Liver (tissue), 9 donors: Measurements from ENCODE around the gene ZDHHC6. TPM values are rescaled to one million over a fixed set of nuclear protein-coding genes. Genes with fewer than 3 reads are reported as not detected.

Experiments
- DNase-seq: peaks from one replicate; pipeline ENCODE4 v3.0.0-alpha.2; 2017; ENCODE audit warnings: low spot score
- H3K27ac ChIP-seq, 2 donors: one replicate each; pipeline ENCODE4 v1.7.0; 2013; ENCODE audit warnings: inconsistent platforms in 2 of 2, low read length in 2 of 2, control low read depth in 1 of 2, low read depth in 1 of 2, mild to moderate bottlenecking in 1 of 2
- H3K27me3 ChIP-seq, 4 donors: one replicate each; pipeline versions ENCODE4 v1.6.1 to v1.7.0; 2013; ENCODE audit warnings: low read length in 3 of 4, inconsistent platforms in 1 of 4, mild to moderate bottlenecking in 1 of 4, moderate library complexity in 1 of 4; ENCODE audit not compliant: control insufficient read depth in 4 of 4, insufficient read depth in 4 of 4
- H3K36me3 ChIP-seq, 4 donors: one replicate each; pipeline versions ENCODE4 v1.6.1 to v1.7.0; 2013; ENCODE audit warnings: low read length in 3 of 4, mild to moderate bottlenecking in 3 of 4, low read depth in 1 of 4, moderate library complexity in 1 of 4; ENCODE audit not compliant: control insufficient read depth in 4 of 4, insufficient read depth in 3 of 4
- H3K4me1 ChIP-seq, 4 donors: one replicate each; pipeline versions ENCODE4 v1.6.1 to v1.7.0; 2013; ENCODE audit warnings: low read length in 3 of 4, mild to moderate bottlenecking in 3 of 4, moderate library complexity in 1 of 4; ENCODE audit not compliant: control insufficient read depth in 4 of 4, insufficient read depth in 4 of 4
- H3K4me3 ChIP-seq, 3 donors: one replicate each; pipeline versions ENCODE4 v1.6.1 to v1.7.0; 2013; ENCODE audit warnings: low read length in 3 of 3, control low read depth in 1 of 3, low read depth in 1 of 3, mild to moderate bottlenecking in 1 of 3
- H3K9ac ChIP-seq, 2 donors: one replicate each; pipeline ENCODE4 v1.7.0; 2013; ENCODE audit warnings: low read length in 2 of 2, mild to moderate bottlenecking in 2 of 2, moderate library complexity in 2 of 2, control low read depth in 1 of 2, low read depth in 1 of 2
- H3K9me3 ChIP-seq, 4 donors: one replicate each; pipeline versions ENCODE4 v1.6.1 to v1.7.0; 2013; ENCODE audit warnings: low read length in 3 of 4; ENCODE audit not compliant: control insufficient read depth in 4 of 4
- ATF3 ChIP-seq: IDR thresholded peaks from 2 replicates; pipeline ENCODE4 v1.6.1; 2016; ENCODE audit warnings: antibody characterized with exemption
- CTCF ChIP-seq: fragments of 150-350 bp; IDR thresholded peaks from 2 replicates; pipeline ENCODE4 v1.5.1; 2017; ENCODE audit warnings: improper control_type of control experiment, low read depth, low read length; ENCODE audit not compliant: missing input control
- EGR1 ChIP-seq, 2 donors: IDR thresholded peaks; 2 replicates each; pipeline ENCODE4 v1.6.1; 2016 to 2018; ENCODE audit warnings: antibody characterized with exemption in 2 of 2, low read depth in 2 of 2
- FOXA1 ChIP-seq: IDR thresholded peaks from 2 replicates; pipeline ENCODE4 v1.6.1; 2016; ENCODE audit warnings: antibody characterized with exemption
- FOXA2 ChIP-seq: IDR thresholded peaks from 2 replicates; pipeline ENCODE4 v1.6.1; 2016; ENCODE audit warnings: antibody characterized with exemption
- GABPA ChIP-seq, 2 donors: IDR thresholded peaks in 1 of 2; conservative IDR thresholded peaks in 1 of 2; 2 replicates each; pipeline ENCODE4 v1.6.1; 2016; ENCODE audit warnings: antibody characterized with exemption in 2 of 2, mild to moderate bottlenecking in 1 of 2, moderate library complexity in 1 of 2
- HNF4A ChIP-seq, 2 donors: conservative IDR thresholded peaks; 2 replicates each; pipeline ENCODE4 v1.6.1; 2016; ENCODE audit warnings: antibody characterized with exemption in 2 of 2, mild to moderate bottlenecking in 2 of 2
- HNF4G ChIP-seq: IDR thresholded peaks from 2 replicates; pipeline ENCODE4 v1.6.1; 2016; ENCODE audit warnings: antibody characterized with exemption
- JUND ChIP-seq, 2 donors: IDR thresholded peaks; 2 replicates each; pipeline ENCODE4 v1.6.1; 2016; ENCODE audit warnings: antibody characterized with exemption in 2 of 2
- MAX ChIP-seq: IDR thresholded peaks from 2 replicates; pipeline ENCODE4 v1.6.1; 2016; ENCODE audit warnings: antibody characterized with exemption
- RAD21 ChIP-seq, 2 donors: IDR thresholded peaks; 2 replicates each; pipeline ENCODE4 v1.6.1; 2016; ENCODE audit warnings: antibody characterized with exemption in 2 of 2, mild to moderate bottlenecking in 2 of 2
- REST ChIP-seq: IDR thresholded peaks from 2 replicates; pipeline ENCODE4 v1.6.1; 2016; ENCODE audit warnings: antibody characterized with exemption, mild to moderate bottlenecking
- RXRA ChIP-seq, 2 donors: IDR thresholded peaks; 2 replicates each; pipeline ENCODE4 v1.6.1; 2017 to 2018; ENCODE audit warnings: antibody characterized with exemption in 2 of 2, mild to moderate bottlenecking in 1 of 2
- SP1 ChIP-seq: IDR thresholded peaks from 2 replicates; pipeline ENCODE4 v1.6.1; 2018; ENCODE audit warnings: antibody characterized with exemption, mild to moderate bottlenecking
- TAF1 ChIP-seq: conservative IDR thresholded peaks from 2 replicates; pipeline ENCODE4 v1.6.1; 2016; ENCODE audit warnings: antibody characterized with exemption, mild to moderate bottlenecking
- YY1 ChIP-seq: IDR thresholded peaks from 2 replicates; pipeline ENCODE4 v1.6.1; 2016; ENCODE audit warnings: antibody characterized with exemption, mild to moderate bottlenecking
- ZBTB33 ChIP-seq: IDR thresholded peaks from 2 replicates; pipeline ENCODE4 v1.6.1; 2016; ENCODE audit warnings: antibody characterized with exemption
- WGBS: extraction: QIAGEN DNeasy Blood & Tissue Kit; methylation state at CpG from one replicate; pipeline ENCODE4 v1.1.7; 2013; 5-methylcytosine and 5-hydroxymethylcytosine counted together
- polyA plus RNA-seq, 2 donors: library from polyadenylated mRNA; stranded (reverse) in 1 of 2; unstranded in 1 of 2; fragments of 200-250 nt in 1 of 2; fragments of >200 nt in 1 of 2; fragmentation: Nextera tagmentation in 1 of 2; extraction: Ambion mirVana in 1 of 2; gene quantifications; one replicate each; pipeline versions ENCODE4 v1.2.1 to v1.2.3, GENCODE V29; 2013 to 2015
- total RNA-seq, 2 donors: library from RNA; depleted of rRNA; stranded (reverse); fragments of >200 nt; gene quantifications; one replicate each; pipeline ENCODE4 v1.2.3, GENCODE V29; 2014
- donor health status: healthy.
- donor health status: healthy.
- donor health status: healthy.
- donor health status: healthy.
- donor health status: healthy.

Gene ZDHHC6
- total and polyA plus RNA-seq, 4 donors: 13.2 to 19.4 (median 16.2) TPM

GRCh38 chr10:112446055-112446854 lies 459 bp downstream of the ZDHHC6 start:
- TF ChIP-seq EGR1 (IDR thresholded peaks at IDR 0.05; ENCODE audit: low read depth in 2 of 2): no peak
- no peak for TF ChIP-seq MAX
- no peak for TF ChIP-seq RAD21 (IDR thresholded peaks at IDR 0.05)
- no peak for TF ChIP-seq GABPA (IDR thresholded peaks at IDR 0.05 in 1 of 2, conservative IDR thresholded peaks at IDR 0.05 in 1 of 2)
- TF ChIP-seq HNF4G: no peak
- TF ChIP-seq TAF1: no peak
- TF ChIP-seq SP1: no peak
- TF ChIP-seq ZBTB33: no peak
- TF ChIP-seq RXRA (IDR thresholded peaks at IDR 0.05): no peak
- TF ChIP-seq FOXA2: no peak
- TF ChIP-seq YY1: no peak
- no peak for TF ChIP-seq REST
- no peak for TF ChIP-seq HNF4A (conservative IDR thresholded peaks at IDR 0.05)
- Histone ChIP-seq H3K27me3 (no peaks in the 10 kb centered on the region), H3K9me3 (no peaks in the 10 kb centered on the region), H3K4me1 (peaks cover 2 to 29% (median 25%) of the 10 kb centered on the region in 4 donors), H3K4me3 (peak overlapping the region; percentile 88 to 100 (median 90)), H3K27ac (peak overlapping the region; percentile 82 to 86), H3K36me3 (peaks cover 2 to 18% (median 15%) of the 10 kb centered on the region in 4 donors), H3K9ac (peak overlapping the region; percentile 82 to 97)
- 5% methylated on average over 20 of the region's 20 CpGs for WGBS
- DNase-seq: no peak

GRCh38 chr10:112442063-112442462 lies 4.7 kb downstream of the ZDHHC6 start:
- H3K4me3 ChIP-seq: no peak overlapping the region
- H3K4me1 ChIP-seq: peaks cover 0 to 12% (median 9%) of the 10 kb centered on the region in 4 donors
- no peaks in the 10 kb centered on the region for H3K27me3 ChIP-seq
- 69% methylated on average over 3 of the region's 3 CpGs for WGBS
- H3K27ac ChIP-seq: no peak overlapping the region
- H3K9ac ChIP-seq: no peak overlapping the region
- DNase-seq: no peak
- peaks cover 3 to 43% (median 30%) of the 10 kb centered on the region in 4 donors for H3K36me3 ChIP-seq
- no peaks in the 10 kb centered on the region for H3K9me3 ChIP-seq
- TF ChIP-seq EGR1 (IDR thresholded peaks at IDR 0.05; ENCODE audit: low read depth in 2 of 2): no peak
- no peak for TF ChIP-seq RXRA (IDR thresholded peaks at IDR 0.05)
- TF ChIP-seq JUND (IDR thresholded peaks at IDR 0.05): no peak
- TF ChIP-seq YY1: no peak
- TF ChIP-seq ATF3: no peak
- no peak for TF ChIP-seq GABPA (IDR thresholded peaks at IDR 0.05 in 1 of 2, conservative IDR thresholded peaks at IDR 0.05 in 1 of 2)
- no peak for TF ChIP-seq MAX
- TF ChIP-seq REST: no peak
- TF ChIP-seq CTCF: no peak
- no peak for TF ChIP-seq FOXA2
- TF ChIP-seq FOXA1: no peak
- no peak for TF ChIP-seq RAD21 (IDR thresholded peaks at IDR 0.05)
- no peak for TF ChIP-seq SP1
- TF ChIP-seq HNF4G: no peak
